Fibroblast of skin of left biceps (primary cell): ENCODE data around the gene DEDD2.
"Not testable (repeated sequence)": the region's sequence is repeated elsewhere in the genome, so short reads cannot be mapped to it uniquely, and the experiment has no call there.

Experiments used
- DNase-seq, 2 experiments: peaks; one replicate each; pipeline ENCODE4 v3.0.0-alpha.2; 2013; ENCODE audit warnings: low read depth in 2 of 2

The DEDD2 gene, protein sequence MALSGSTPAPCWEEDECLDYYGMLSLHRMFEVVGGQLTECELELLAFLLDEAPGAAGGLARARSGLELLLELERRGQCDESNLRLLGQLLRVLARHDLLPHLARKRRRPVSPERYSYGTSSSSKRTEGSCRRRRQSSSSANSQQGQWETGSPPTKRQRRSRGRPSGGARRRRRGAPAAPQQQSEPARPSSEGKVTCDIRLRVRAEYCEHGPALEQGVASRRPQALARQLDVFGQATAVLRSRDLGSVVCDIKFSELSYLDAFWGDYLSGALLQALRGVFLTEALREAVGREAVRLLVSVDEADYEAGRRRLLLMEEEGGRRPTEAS

DNA sequence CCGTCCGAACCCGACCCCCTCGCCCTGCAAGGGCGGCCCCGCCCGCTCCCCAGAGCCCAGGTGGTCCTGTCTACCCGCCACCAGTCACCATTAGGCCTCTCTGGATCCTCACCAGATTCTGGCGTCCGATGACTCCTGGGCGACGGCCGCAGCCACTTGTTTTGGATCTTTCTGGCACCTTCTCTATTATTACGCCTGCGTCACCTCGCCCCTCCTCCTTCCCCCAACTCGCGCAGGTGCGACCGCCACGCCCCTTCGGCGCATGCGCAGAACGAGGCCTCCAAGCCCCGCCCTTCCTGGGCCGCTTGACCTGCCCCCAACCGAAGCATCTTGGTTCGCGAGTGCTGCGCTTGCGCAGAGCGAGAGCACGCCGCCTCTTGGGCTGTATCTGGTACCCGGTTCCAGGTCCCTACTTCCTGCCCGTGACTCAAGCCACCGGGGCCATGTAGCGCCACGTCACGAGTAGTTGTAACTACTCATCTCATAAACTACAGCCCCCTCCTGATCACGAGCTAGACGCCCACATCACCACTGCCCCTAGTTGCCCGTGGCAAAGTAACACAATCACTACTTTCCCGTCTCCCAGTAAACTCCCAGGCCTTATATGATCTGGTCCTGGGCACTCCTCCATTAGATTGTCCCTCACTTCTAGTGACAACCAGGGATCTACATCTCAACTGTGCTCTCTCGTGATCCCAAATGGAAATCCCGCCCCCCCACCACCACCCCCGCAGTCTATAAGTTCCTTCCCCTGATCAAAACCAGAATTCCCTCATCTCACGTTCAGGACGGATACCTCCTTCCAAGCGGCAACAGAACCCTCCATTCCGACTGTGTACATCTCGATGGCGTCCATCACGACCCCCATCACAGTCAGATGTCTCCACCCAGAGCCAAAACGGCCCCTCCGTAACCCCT, at the start of gene DEDD2:
DEDD2 (minus strand) TSS at position 158 of the 918 bp plus-strand sequence. CDS start 670 bp downstream, outside the sequence.
- peak; percentile 91 to 93 for DNase-seq

DNA sequence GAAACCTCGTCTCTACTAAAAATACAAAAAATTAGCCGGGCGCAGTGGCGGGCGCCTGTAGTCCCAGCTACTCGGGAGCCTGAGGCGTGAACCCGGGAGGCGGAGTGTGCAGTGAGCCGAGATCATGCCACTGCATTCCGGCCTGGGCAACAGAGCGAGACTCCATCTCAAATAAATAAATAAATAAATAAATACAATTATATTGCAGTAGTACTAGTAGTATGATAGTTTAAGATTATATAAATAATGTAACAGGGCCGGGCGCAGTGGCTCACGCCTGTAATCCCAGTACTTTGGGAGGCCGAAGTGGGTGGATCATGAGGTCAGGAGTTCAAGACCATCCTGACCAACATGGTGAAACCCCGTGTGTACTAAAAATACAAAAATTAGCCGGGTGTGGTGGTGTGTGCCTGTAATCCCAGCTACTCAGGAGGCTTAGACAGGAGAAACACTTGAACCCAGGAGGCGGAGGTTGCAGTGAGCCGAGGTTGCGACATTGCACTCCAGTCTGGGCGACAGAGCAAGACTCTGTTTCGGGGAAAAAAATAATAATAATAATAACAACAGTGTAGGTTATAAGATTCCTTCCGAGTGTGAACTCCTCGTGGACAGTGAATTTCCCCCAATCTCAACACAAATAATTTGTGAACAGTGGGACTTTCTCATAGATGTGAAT, 49.6 kb upstream of the DEDD2 start:
- DNase-seq: not testable (repeated sequence)

DNA sequence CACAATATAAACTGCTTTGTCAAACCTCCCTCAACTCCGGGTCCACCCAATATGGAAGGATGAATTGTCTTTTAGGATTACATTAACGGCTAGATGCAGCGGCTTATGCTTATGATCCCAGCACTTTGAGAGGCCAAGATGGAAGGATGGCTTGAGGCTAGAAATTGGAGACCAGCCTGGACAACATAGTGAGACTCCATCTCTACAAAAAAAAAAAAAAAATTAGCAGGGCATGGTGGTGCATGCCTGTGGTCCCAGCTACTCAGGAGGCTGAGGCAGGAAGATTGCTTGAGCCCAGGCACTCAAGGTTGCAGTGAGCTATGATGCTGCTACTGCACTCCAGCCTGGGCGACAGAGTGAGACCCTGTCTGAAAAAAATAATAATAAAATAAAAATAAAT, 48.6 kb upstream of the DEDD2 start:
- not testable (repeated sequence) for DNase-seq

DNA sequence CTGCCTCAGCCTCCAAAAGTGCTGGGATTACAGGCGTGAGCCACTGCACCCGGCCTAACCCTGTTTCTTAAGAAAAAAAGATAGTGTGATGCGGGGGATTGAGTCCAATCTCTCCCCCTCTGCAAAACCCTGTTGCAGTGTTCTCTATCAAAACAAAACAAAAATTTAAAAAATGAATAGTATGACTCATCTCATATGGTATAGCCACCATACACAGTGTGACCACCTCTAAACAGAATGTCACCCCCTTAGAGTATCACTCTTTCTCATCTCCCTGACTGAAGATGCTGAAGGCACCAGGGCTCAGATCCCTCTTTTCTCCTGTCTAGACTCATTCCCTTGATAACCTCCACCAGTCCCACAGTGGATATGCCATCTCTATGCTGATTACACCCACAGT, 44.3 kb upstream of the DEDD2 start:
- DNase-seq: no peak

DNA sequence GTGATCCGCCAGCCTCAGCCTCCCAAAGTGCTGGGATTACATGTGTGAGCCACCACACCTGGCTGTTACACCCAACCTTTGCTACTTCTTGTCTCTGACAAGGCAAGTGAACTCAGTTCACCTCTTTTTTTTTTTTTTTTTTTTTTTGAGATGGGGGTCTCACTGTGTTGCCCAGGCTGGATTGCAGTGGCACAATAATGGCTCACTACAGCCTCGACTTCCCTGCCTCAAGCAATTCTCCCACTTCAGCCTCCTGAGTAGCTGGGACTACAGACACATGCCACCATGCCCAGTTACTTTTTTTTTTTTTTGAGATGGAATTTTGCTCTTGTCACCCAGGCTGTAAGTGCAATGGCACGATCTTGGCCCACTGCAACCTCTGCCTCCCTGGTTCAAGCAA, 40.4 kb upstream of the DEDD2 start:
- not testable (repeated sequence) for DNase-seq

DNA sequence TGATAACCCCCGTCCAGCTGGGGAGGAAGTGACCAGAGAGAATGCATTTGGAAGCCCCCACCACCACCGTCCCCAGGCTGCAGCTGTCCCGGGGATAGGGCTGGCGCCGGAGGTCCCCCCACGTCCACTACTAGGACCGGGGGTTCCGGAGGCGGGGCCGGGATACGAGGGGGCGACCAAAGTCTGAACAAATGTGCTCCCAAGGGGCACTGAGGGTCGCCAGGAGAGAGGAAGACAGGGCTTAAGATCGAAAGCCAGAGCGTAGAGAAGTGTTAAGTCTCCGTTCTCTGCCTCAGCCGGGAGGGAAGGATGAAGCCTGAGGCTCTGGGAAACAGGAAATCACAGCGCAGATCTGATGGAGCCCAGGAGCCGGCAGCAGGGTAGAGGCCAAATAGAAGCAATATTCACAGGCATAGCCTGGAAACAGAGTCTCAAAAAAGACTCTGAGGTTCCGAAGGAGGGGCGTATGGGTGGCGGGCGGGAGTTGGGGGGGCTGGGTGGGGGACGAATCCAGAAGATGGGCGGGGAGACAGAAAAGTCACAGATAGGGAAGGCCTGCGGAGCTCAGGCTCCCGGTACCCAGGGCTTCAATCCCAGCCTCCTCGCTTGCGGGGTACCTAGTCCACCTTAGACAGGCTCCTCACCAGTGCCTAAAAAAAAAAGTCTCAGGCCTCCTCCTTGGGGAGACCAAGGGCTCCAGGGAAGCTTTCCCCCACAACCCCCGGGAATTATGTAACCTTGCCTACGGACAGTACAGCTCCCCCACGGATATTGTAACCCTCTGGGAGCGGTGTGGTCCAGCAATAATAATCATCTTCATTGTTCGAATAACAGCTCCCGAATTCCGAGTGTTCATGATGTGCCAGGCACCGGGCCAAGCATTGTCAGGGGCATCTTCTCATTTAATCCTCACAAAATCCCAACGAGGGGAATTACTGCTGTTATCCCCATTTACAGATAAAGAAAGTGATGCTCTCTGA, 38.6 kb upstream of the DEDD2 start:
- DNase-seq: no peak

- DNase-seq: peak; percentile 72 to 74
Measured at GRCh38 chr19:42254850-42255765, 37.6 kb upstream of the DEDD2 start, which contains the start of gene ERF. TSS of gene ERF (minus strand) at chr19:42255128. CDS start at chr19:42254999, 129 bp downstream.

GRCh38 chr19:42254089-42254849, 36.8 kb upstream of the DEDD2 start:
- DNase-seq: no peak

- no peak for DNase-seq
Measured at GRCh38 chr19:42253245-42254088, 36.0 kb upstream of the DEDD2 start.

- DNase-seq: no peak
Measured at GRCh38 chr19:42252365-42253244, 35.1 kb upstream of the DEDD2 start.

GRCh38 chr19:42251572-42252358, 34.3 kb upstream of the DEDD2 start:
- no peak for DNase-seq

- DNase-seq: no peak
Measured at GRCh38 chr19:42250666-42251531, 33.4 kb upstream of the DEDD2 start.

- no peak for DNase-seq
Measured at GRCh38 chr19:42250183-42250665, 32.7 kb upstream of the DEDD2 start.

- DNase-seq: no peak
Measured at GRCh38 chr19:42249769-42250168, 32.3 kb upstream of the DEDD2 start.

- DNase-seq: no peak
Measured at GRCh38 chr19:42249149-42249750, 31.8 kb upstream of the DEDD2 start.
